Measurements from ENCODE around the gene CNR2. TPM values are rescaled to one million over a fixed set of nuclear protein-coding genes. Genes with fewer than 3 reads are reported as not detected.
A peak's percentile ranks its signal among the peaks of the same experiment; 100 is the strongest.
"Not testable (repeated sequence)": the region's sequence is repeated elsewhere in the genome, so short reads cannot be mapped to it uniquely, and the experiment has no call there.

CNR2 gene
- polyA plus RNA-seq, 1 donor: 0.06 TPM

DNA sequence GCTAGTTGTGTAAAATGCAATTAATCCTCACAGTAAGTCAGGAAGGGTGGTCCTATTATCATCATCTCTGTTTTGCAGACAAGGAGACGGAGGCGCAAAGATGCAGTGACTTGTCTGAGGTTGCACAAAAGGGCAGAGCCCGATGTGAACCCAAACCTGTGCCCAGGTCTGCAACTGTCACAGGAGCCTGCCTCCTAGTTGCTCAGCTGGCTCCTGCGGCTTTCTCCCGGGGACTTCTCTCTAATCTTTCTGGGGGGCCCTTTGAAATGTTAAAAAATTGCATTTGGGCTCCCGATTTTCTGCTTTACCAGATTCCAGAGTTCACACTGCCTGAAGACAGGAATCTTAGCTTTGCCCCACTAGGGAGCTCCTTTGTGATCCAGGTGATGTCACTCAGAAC is 9.4 kb downstream of the CNR2 start:
- WGBS (ENCODE audit: insufficient coverage, low lambda C conversion rate): 16% methylated on average over 3 of the region's 6 CpGs
- Histone ChIP-seq H3K4me3 (ENCODE audit: low read length) (no peak overlapping the region), H3K36me3 (ENCODE audit: control insufficient read depth, insufficient read depth, low read length) (no peaks in the 10 kb centered on the region), H3K9me3 (ENCODE audit: control insufficient read depth, low read depth, low read length) (peaks cover 3% of the 10 kb centered on the region), H3K4me1 (ENCODE audit: control insufficient read depth, insufficient read depth, low read length) (peaks cover 3% of the 10 kb centered on the region), H3K27ac (ENCODE audit: low read length) (no peak overlapping the region), H3K27me3 (ENCODE audit: control insufficient read depth, insufficient read depth, low read length) (peaks cover 51% of the 10 kb centered on the region)
- DNase-seq: no peak

DNA sequence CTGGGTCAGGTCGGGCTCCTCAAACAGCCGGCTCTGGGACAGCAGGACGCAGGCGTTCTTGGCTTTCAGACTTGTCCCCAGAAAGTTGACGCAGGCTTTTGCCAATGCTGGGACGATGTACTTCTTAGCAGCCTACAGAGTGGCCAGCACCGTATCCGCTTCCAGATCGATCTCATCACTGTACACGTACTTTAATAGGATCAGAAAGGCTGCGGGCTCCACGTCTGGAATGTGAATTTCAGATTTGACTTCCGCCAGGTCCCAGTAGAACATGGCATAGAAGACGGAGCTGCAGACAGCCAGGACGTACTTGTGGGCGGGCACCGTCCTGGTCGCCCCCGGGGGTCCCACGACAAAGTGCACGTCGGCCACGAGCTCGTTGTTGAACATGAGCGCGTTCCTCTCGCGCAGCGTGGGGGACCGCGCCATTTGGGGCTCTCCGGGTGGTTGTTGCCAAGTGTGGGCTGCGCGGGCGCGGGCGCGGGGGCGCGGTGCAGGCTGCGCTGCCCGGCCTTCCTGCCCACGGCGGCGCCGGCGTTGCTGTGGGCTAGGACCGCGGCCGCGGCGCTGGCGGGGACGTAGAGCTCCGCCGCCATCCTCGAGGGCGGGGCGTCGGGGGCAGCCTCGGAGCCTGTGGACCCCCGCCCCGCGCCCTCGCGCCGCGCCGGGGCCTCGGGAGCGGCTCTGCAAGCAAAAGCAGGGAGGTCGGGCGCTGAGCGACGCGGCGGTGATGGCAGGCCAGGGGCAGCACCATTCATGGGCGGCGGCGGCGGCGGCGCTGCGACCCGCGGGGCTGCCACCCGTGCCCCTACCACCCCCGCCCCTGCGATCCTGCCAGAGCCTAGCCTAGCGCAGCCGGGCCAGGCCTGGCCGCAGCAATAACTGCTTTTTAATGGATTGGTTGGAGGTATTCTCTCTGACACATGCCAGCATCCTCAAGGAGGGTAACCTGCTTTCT is 10.6 kb downstream of the CNR2 start:
- no peak overlapping the region for H3K27ac ChIP-seq (ENCODE audit: low read length)
- peaks cover 47% of the 10 kb centered on the region for H3K27me3 ChIP-seq (ENCODE audit: control insufficient read depth, insufficient read depth, low read length)
- WGBS (ENCODE audit: insufficient coverage, low lambda C conversion rate): no CpG with 5 or more reads among the region's 92 CpGs
- H3K4me1 ChIP-seq (ENCODE audit: control insufficient read depth, insufficient read depth, low read length): peaks cover 3% of the 10 kb centered on the region
- peak overlapping the region; percentile 28 for H3K4me3 ChIP-seq (ENCODE audit: low read length)
- DNase-seq: peak in 1 of 2 donors; percentile 29
- no peaks in the 10 kb centered on the region for H3K36me3 ChIP-seq (ENCODE audit: control insufficient read depth, insufficient read depth, low read length)
- H3K9me3 ChIP-seq (ENCODE audit: control insufficient read depth, low read depth, low read length): peaks cover 3% of the 10 kb centered on the region

DNA sequence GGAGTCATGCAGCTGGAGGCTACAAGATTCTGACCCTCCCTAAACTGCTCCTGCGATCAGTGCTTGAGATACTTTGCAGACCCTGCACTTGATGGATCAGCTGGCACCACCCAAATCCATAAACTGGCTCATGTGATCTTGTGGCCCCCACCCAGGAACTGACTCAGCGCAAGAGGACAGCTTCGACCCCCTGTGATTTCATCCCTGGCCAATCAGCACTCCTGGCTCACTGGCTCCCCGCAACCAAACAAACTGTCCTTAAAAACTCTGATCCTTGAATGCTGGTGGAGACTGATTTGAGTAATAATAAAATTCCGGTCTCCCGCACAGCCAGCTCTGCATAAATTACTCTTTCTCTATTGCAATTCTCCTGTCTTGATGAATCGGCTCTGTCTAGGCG is 13.1 kb downstream of the CNR2 start:
- H3K27me3 ChIP-seq (ENCODE audit: control insufficient read depth, insufficient read depth, low read length): peaks cover 43% of the 10 kb centered on the region
- not testable (repeated sequence) for H3K4me3 ChIP-seq (ENCODE audit: low read length); H3K27ac ChIP-seq (ENCODE audit: low read length); H3K36me3 ChIP-seq (ENCODE audit: control insufficient read depth, insufficient read depth, low read length); DNase-seq; H3K4me1 ChIP-seq (ENCODE audit: control insufficient read depth, insufficient read depth, low read length); H3K9me3 ChIP-seq (ENCODE audit: control insufficient read depth, low read depth, low read length)
- WGBS (ENCODE audit: insufficient coverage, low lambda C conversion rate): 60% methylated on average over 2 of the region's 8 CpGs

DNA sequence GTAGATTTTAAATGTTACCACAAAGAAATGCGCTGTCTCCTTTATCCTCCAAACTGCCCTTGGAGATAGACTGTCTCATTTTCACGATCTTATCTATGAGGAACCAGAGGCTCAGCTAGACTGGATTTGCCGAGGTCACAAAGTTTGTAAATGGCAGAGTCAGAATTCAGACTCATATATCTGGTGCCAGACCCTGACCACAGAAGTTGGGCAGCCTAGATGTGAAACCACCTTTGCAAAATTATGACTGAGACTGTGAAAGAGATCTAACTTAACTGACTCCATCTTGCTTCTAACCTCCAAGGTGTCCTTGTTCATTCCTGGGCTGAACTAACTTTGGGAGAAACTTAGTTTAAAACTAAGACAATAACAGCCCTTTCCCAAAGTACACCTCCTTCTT is 14.1 kb downstream of the CNR2 start:
- no CpG with 5 or more reads among the region's 3 CpGs for WGBS (ENCODE audit: insufficient coverage, low lambda C conversion rate)
- no peak for DNase-seq
- no peak overlapping the region for H3K27ac ChIP-seq (ENCODE audit: low read length)
- peaks cover 3% of the 10 kb centered on the region for H3K4me1 ChIP-seq (ENCODE audit: control insufficient read depth, insufficient read depth, low read length)
- H3K9me3 ChIP-seq (ENCODE audit: control insufficient read depth, low read depth, low read length): peaks cover 3% of the 10 kb centered on the region
- no peak overlapping the region for H3K4me3 ChIP-seq (ENCODE audit: low read length)
- H3K27me3 ChIP-seq (ENCODE audit: control insufficient read depth, insufficient read depth, low read length): peaks cover 34% of the 10 kb centered on the region
- no peaks in the 10 kb centered on the region for H3K36me3 ChIP-seq (ENCODE audit: control insufficient read depth, insufficient read depth, low read length)

DNA sequence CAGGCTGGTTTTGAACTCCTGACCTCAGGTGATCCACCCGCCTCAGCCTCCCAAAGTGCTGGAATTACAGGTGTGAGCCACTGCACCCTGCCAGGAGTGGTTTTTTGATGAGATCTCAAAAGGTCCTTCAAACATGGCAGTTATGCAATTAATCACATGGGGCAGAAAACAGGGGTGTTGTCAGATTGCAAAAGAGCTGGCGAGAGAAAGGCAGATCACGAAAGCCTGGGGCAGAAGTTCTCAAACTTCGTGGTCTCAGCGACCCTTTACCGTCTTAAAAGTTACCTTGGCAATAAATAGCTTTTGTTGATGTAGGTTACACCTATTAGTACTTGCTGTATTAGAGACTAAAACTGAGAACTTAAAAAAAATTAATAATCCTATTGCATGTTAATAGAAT is 16.1 kb downstream of the CNR2 start:
- no peaks in the 10 kb centered on the region for H3K36me3 ChIP-seq (ENCODE audit: control insufficient read depth, insufficient read depth, low read length)
- no peaks in the 10 kb centered on the region for H3K4me1 ChIP-seq (ENCODE audit: control insufficient read depth, insufficient read depth, low read length)
- 100% methylated on average over 1 of the region's 6 CpGs for WGBS (ENCODE audit: insufficient coverage, low lambda C conversion rate)
- DNase-seq: no peak
- peaks cover 18% of the 10 kb centered on the region for H3K27me3 ChIP-seq (ENCODE audit: control insufficient read depth, insufficient read depth, low read length)
- no peak overlapping the region for H3K27ac ChIP-seq (ENCODE audit: low read length)
- peaks cover 2% of the 10 kb centered on the region for H3K9me3 ChIP-seq (ENCODE audit: control insufficient read depth, low read depth, low read length)
- H3K4me3 ChIP-seq (ENCODE audit: low read length): no peak overlapping the region

DNA sequence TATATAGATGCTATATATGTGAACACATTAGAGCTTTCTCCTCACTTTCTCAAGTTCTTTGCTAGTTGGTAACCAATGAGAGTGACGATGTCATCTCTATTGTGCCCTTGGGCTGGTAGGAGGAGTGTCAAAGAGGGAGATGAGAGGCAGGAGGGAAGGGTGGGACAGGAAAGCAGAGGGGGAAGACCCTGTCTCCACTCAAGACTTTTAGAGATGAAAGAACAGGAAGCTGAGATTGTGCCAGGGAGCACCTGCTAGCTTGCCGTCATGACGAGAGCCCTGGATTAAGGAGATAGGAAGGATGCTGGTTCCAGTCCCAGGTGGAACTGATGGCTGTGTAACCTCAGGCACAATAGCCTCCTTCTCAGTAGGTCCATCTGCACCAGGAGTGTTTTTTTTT is 16.7 kb downstream of the CNR2 start:
- peaks cover 12% of the 10 kb centered on the region for H3K27me3 ChIP-seq (ENCODE audit: control insufficient read depth, insufficient read depth, low read length)
- no CpG with 5 or more reads among the region's 3 CpGs for WGBS (ENCODE audit: insufficient coverage, low lambda C conversion rate)
- no peaks in the 10 kb centered on the region for H3K4me1 ChIP-seq (ENCODE audit: control insufficient read depth, insufficient read depth, low read length)
- H3K9me3 ChIP-seq (ENCODE audit: control insufficient read depth, low read depth, low read length): no peaks in the 10 kb centered on the region
- no peak for DNase-seq
- no peaks in the 10 kb centered on the region for H3K36me3 ChIP-seq (ENCODE audit: control insufficient read depth, insufficient read depth, low read length)
- H3K4me3 ChIP-seq (ENCODE audit: low read length): no peak overlapping the region
- no peak overlapping the region for H3K27ac ChIP-seq (ENCODE audit: low read length)

DNA sequence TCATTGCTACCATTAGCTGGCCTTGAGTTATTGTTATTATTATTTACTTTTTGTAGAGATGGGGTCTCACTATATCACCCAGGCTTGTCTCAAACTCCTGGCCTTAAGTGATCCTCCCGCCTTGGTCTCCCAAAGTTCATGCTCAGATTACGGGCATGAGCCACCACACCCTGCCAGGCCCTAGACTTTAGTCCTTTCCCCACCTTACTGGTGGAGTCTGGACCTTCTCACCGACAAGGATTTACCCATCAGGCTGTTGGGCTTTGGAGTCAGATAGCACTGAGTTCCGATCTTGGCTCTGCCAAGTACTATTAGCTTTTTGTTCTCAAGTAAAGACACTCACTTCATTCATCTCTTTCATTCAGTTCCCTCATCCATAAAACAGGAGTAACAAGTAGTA is 17.2 kb downstream of the CNR2 start:
- no CpG with 5 or more reads among the region's 4 CpGs for WGBS (ENCODE audit: insufficient coverage, low lambda C conversion rate)
- no peak for DNase-seq
- H3K27ac ChIP-seq (ENCODE audit: low read length): no peak overlapping the region
- no peak overlapping the region for H3K4me3 ChIP-seq (ENCODE audit: low read length)
- no peaks in the 10 kb centered on the region for H3K9me3 ChIP-seq (ENCODE audit: control insufficient read depth, low read depth, low read length)
- no peaks in the 10 kb centered on the region for H3K4me1 ChIP-seq (ENCODE audit: control insufficient read depth, insufficient read depth, low read length)
- no peaks in the 10 kb centered on the region for H3K36me3 ChIP-seq (ENCODE audit: control insufficient read depth, insufficient read depth, low read length)
- H3K27me3 ChIP-seq (ENCODE audit: control insufficient read depth, insufficient read depth, low read length): peaks cover 7% of the 10 kb centered on the region

DNA sequence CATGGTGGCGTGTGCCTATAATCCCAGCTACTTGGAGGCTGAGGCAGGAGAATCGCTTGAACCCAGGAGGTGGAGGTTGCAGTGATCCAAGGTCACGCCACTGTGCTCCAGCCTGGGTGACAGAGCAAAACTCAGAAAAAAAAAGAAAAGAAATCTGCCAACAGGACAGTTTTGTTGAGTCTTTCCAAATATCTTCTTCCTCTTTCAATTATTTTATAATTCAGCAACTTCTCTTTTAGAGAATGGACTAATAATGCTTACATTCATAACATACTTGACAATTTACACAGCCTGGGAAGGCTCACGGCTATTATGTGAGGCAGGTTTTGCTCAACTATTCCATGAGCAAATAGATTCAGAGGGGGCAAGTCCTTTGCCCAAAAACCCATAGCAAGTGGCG is 18.1 kb downstream of the CNR2 start:
- Histone ChIP-seq H3K4me3 (ENCODE audit: low read length) (no peak overlapping the region), H3K9me3 (ENCODE audit: control insufficient read depth, low read depth, low read length) (no peaks in the 10 kb centered on the region), H3K27ac (ENCODE audit: low read length) (no peak overlapping the region), H3K27me3 (ENCODE audit: control insufficient read depth, insufficient read depth, low read length) (peaks cover 5% of the 10 kb centered on the region), H3K4me1 (ENCODE audit: control insufficient read depth, insufficient read depth, low read length) (no peaks in the 10 kb centered on the region), H3K36me3 (ENCODE audit: control insufficient read depth, insufficient read depth, low read length) (no peaks in the 10 kb centered on the region)
- no CpG with 5 or more reads among the region's 5 CpGs for WGBS (ENCODE audit: insufficient coverage, low lambda C conversion rate)
- DNase-seq: no peak

DNA sequence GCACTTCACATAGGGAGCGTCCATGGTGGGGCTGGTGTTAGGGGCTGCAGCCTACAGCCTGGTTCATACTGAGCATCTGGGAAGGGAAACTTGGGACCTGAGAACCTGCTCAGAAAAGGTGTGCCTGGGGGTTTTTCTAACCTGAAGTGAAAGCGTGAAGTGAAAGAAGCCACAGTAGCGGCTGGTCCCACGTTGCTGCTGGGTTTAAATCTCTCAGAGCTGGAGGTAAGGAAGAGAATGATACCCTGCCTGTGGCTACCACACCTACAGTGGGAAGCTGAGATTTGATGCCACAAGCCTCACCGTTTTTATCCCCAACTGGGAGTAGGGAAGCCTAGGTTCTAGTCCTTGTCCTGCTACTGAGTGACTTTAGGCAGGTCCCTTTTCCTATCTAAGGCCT is 24.1 kb downstream of the CNR2 start:
- no CpG with 5 or more reads among the region's 5 CpGs for WGBS (ENCODE audit: insufficient coverage, low lambda C conversion rate)
- Histone ChIP-seq H3K36me3 (ENCODE audit: control insufficient read depth, insufficient read depth, low read length) (no peaks in the 10 kb centered on the region), H3K4me1 (ENCODE audit: control insufficient read depth, insufficient read depth, low read length) (no peaks in the 10 kb centered on the region), H3K9me3 (ENCODE audit: control insufficient read depth, low read depth, low read length) (no peaks in the 10 kb centered on the region), H3K27ac (ENCODE audit: low read length) (no peak overlapping the region), H3K27me3 (ENCODE audit: control insufficient read depth, insufficient read depth, low read length) (no peaks in the 10 kb centered on the region), H3K4me3 (ENCODE audit: low read length) (no peak overlapping the region)
- DNase-seq: no peak

DNA sequence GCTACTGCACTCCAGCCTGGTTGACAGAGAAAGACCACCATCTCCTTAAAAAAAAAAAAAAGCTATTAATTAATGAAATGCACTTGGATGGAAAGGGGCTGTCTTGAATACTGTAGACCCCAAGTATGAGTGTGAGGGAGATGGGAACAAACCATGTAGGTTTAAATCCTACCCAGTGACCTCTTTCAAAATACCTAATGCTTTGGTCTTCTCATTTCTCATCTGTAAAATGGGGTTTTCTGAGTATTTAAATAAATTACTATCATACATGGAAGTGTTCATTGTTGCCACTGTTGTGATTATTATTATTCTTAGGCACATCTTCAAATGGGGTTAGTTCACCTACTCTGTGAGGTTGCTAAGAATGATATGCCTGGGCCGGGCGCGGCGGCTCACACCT is 27.9 kb downstream of the CNR2 start:
- DNase-seq: no peak
- H3K4me1 ChIP-seq (ENCODE audit: control insufficient read depth, insufficient read depth, low read length): no peaks in the 10 kb centered on the region
- WGBS (ENCODE audit: insufficient coverage, low lambda C conversion rate): no CpG with 5 or more reads among the region's 4 CpGs
- no peak overlapping the region for H3K4me3 ChIP-seq (ENCODE audit: low read length)
- H3K36me3 ChIP-seq (ENCODE audit: control insufficient read depth, insufficient read depth, low read length): no peaks in the 10 kb centered on the region
- H3K9me3 ChIP-seq (ENCODE audit: control insufficient read depth, low read depth, low read length): no peaks in the 10 kb centered on the region
- H3K27me3 ChIP-seq (ENCODE audit: control insufficient read depth, insufficient read depth, low read length): no peaks in the 10 kb centered on the region
- H3K27ac ChIP-seq (ENCODE audit: low read length): no peak overlapping the region

DNA sequence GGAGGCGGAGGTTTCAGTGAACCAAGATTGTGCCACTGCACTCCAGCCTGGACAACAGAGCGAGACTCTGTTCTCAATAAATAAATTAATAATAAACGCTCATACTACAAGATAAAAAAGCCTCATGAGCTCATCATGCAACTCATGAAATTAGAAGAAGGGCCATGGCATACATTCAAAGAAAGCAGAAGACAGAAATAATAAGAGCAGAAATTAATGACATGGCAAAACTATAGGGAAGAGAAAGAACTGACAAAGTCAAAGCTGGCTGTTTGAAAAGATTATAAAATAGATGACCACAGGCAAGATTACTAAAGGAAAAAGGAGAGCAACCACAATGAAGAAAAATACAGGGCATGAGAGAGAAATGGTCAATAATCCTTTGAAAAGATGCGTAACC is 30.4 kb downstream of the CNR2 start:
- no peaks in the 10 kb centered on the region for H3K27me3 ChIP-seq (ENCODE audit: control insufficient read depth, insufficient read depth, low read length)
- H3K4me1 ChIP-seq (ENCODE audit: control insufficient read depth, insufficient read depth, low read length): no peaks in the 10 kb centered on the region
- H3K4me3 ChIP-seq (ENCODE audit: low read length): no peak overlapping the region
- H3K36me3 ChIP-seq (ENCODE audit: control insufficient read depth, insufficient read depth, low read length): no peaks in the 10 kb centered on the region
- H3K9me3 ChIP-seq (ENCODE audit: control insufficient read depth, low read depth, low read length): peaks cover 11% of the 10 kb centered on the region
- WGBS (ENCODE audit: insufficient coverage, low lambda C conversion rate): 40% methylated on average over 2 of the region's 4 CpGs
- H3K27ac ChIP-seq (ENCODE audit: low read length): no peak overlapping the region
- DNase-seq: no peak

Data from large intestine (tissue), 3 donors.